ENCODE results near the gene IL17B. TPM values are rescaled to one million over a fixed set of nuclear protein-coding genes. Genes with fewer than 3 reads are reported as not detected.

IL17B gene
- total RNA-seq, 1 experiment from 2014 or later: not detected

- CTCF ChIA-PET: interaction anchor here (0.6 to 1.6 kb wide), 5 partner anchors 10 to 57 kb away, joined by 3 to 6 read pairs (median 4); no protein-coding TSS in a partner anchor
Measured at GRCh38 chr5:149423794-149424268, 44.7 kb upstream of the IL17B start.

DNA sequence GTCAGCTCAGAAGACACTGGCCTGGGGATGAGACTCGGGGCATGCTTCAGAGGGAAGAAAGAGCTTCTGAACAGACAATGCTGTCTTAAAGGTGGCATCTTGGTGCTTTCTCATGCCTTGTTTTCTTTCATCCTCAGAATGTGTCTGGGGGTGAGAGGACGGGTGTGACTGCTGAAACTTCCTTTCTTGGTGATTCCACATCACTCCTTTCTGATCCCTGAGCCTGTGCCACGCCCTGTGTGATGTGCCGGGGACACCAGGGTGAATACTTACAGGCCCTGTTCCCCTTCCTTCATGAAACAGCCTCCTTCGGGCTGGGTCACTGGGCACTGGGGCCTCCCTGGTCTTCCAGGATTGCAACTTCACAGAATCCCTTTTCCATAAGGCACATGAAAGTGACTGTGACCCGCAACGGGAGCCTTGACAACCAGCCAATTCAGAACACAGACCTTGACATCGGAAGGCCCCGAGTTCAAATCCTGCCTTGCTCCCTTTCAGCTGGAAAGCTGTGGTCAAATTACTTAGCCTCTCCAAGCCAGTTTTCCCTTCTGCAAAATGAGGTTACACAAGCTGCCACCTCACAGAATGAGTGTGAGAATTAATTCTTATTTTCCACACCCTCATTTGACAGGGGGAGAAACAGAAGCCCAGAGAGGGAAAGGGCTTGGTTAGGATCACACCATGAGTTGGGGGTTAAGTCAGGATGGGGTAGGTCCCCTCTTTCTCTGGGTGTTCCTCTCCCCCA lies 44.1 kb upstream of the IL17B start:
- no TSS peak for BruUV-seq (replicated peaks)
- Mint-ChIP-seq H3K9me3 (ENCODE audit: unreplicated experiment) (no peaks in the 10 kb centered on the region), H3K27me3 (ENCODE audit: insufficient read depth, unreplicated experiment) (no peaks in the 10 kb centered on the region), H3K4me1 (ENCODE audit: low read depth, unreplicated experiment) (no peaks in the 10 kb centered on the region), H3K36me3 (ENCODE audit: insufficient read depth, unreplicated experiment) (no peaks in the 10 kb centered on the region), H3K4me3 (ENCODE audit: unreplicated experiment) (no peak overlapping the region), H3K27ac (ENCODE audit: unreplicated experiment) (no peak overlapping the region)
- intact Hi-C loops (cut with micrococcal nuclease; ENCODE audit: unreplicated experiment): no loop called here
- no peaks in the 10 kb centered on the region for H3K27me3 ChIP-seq (replicated peaks; ENCODE audit: control insufficient read depth, insufficient read depth, low read length)
- H3K4me3 ChIP-seq (ENCODE audit: low read depth, low read length): no peak overlapping the region
- no peak for DNase-seq
- no peaks in the 10 kb centered on the region for H3K4me1 ChIP-seq
- H3K36me3 ChIP-seq (ENCODE audit: control insufficient read depth, insufficient read depth, low read length): no peaks in the 10 kb centered on the region
- ChIA-PET POLR2A (interaction anchor here (0.6 kb wide), 1 partner anchor 20 kb away, joined by 4 read pairs; no protein-coding TSS in a partner anchor), CTCF (interaction anchor here (0.6 to 1.6 kb wide), 4 partner anchors 11 to 51 kb away, joined by 4 to 6 read pairs (median 4); no protein-coding TSS in a partner anchor)
- TF ChIP-seq CTCF (IDR thresholded peaks at IDR 0.05; ENCODE audit: insufficient read depth in 1 of 2, low read depth in 1 of 2, low read length in 1 of 2, severe bottlenecking in 1 of 2, unreplicated experiment in 1 of 2): no peak
- no peaks in the 10 kb centered on the region for H3K9me3 ChIP-seq

More at GRCh38 chr5:149423794-149424268, 44.7 kb upstream of the IL17B start:
- no peaks in the 10 kb centered on the region for H3K27me3 Mint-ChIP-seq (ENCODE audit: insufficient read depth, unreplicated experiment)
- no peak overlapping the region for H3K27ac Mint-ChIP-seq (ENCODE audit: unreplicated experiment)
- H3K4me1 Mint-ChIP-seq (ENCODE audit: low read depth, unreplicated experiment): no peaks in the 10 kb centered on the region
- no peaks in the 10 kb centered on the region for H3K36me3 Mint-ChIP-seq (ENCODE audit: insufficient read depth, unreplicated experiment)
- H3K9me3 Mint-ChIP-seq (ENCODE audit: unreplicated experiment): no peaks in the 10 kb centered on the region
- H3K4me3 Mint-ChIP-seq (ENCODE audit: unreplicated experiment): no peak overlapping the region
- Histone ChIP-seq H3K27me3 (replicated peaks; ENCODE audit: control insufficient read depth, insufficient read depth, low read length) (no peaks in the 10 kb centered on the region), H3K4me1 (no peaks in the 10 kb centered on the region), H3K36me3 (ENCODE audit: control insufficient read depth, insufficient read depth, low read length) (no peaks in the 10 kb centered on the region), H3K4me3 (ENCODE audit: low read depth, low read length) (no peak overlapping the region), H3K9me3 (no peaks in the 10 kb centered on the region)
- BruUV-seq (replicated peaks): no TSS peak
- POLR2A ChIA-PET: interaction anchor here (0.6 kb wide), 1 partner anchor 21 kb away, joined by 4 read pairs; no protein-coding TSS in a partner anchor
- no peak for DNase-seq
- TF ChIP-seq CTCF (IDR thresholded peaks at IDR 0.05; ENCODE audit: insufficient read depth in 1 of 2, low read depth in 1 of 2, low read length in 1 of 2, severe bottlenecking in 1 of 2, unreplicated experiment in 1 of 2): no peak
- intact Hi-C loops (cut with micrococcal nuclease; ENCODE audit: unreplicated experiment): no loop called here

DNA sequence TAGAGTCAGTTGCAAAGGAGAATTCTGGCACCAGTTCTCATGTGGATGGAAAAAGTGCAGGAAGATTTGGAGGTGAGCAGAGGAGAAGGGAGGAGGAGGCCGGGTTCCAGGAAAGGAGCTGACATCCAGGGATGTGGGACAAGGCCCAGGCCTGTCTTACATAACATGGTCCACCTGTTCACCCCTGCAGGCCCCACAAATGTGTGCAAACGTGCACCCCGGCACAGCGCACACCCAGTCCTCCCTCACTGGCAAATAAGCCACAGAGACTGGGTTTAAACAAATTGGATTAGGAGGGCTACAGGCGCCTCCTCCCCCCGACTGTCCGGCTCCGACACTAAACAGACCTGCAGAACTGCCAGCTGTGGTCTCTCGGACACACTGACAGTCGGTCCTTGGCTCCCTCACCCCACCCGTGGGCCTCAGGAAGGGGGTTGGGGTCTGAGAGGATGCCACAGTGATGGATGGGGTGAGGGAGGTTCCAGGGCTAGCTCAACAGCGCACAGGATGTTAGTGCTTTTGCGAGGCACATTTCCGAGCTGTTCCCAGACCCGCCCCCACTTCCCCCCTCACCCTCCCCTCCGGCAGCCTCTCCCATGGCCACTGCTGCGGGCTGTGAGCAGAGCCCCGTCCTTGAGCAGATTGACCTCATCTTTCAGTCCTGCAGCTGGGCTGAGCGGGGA lies 43.4 kb upstream of the IL17B start:
- BruUV-seq (replicated peaks): no TSS peak
- Mint-ChIP-seq H3K9me3 (ENCODE audit: unreplicated experiment) (no peaks in the 10 kb centered on the region), H3K36me3 (ENCODE audit: insufficient read depth, unreplicated experiment) (no peaks in the 10 kb centered on the region), H3K4me3 (ENCODE audit: unreplicated experiment) (no peak overlapping the region), H3K27me3 (ENCODE audit: insufficient read depth, unreplicated experiment) (no peaks in the 10 kb centered on the region), H3K27ac (ENCODE audit: unreplicated experiment) (no peak overlapping the region), H3K4me1 (ENCODE audit: low read depth, unreplicated experiment) (no peaks in the 10 kb centered on the region)
- CTCF ChIA-PET: interaction anchor here (1.6 kb wide), 1 partner anchor 11 kb away, joined by 4 read pairs; no protein-coding TSS in a partner anchor
- no peak for DNase-seq
- TF ChIP-seq CTCF (IDR thresholded peaks at IDR 0.05; ENCODE audit: insufficient read depth in 1 of 2, low read depth in 1 of 2, low read length in 1 of 2, severe bottlenecking in 1 of 2, unreplicated experiment in 1 of 2): no peak
- POLR2A ChIA-PET: no interaction called here
- Histone ChIP-seq H3K4me1 (no peaks in the 10 kb centered on the region), H3K4me3 (ENCODE audit: low read depth, low read length) (no peak overlapping the region), H3K36me3 (ENCODE audit: control insufficient read depth, insufficient read depth, low read length) (no peaks in the 10 kb centered on the region), H3K27me3 (replicated peaks; ENCODE audit: control insufficient read depth, insufficient read depth, low read length) (no peaks in the 10 kb centered on the region), H3K9me3 (no peaks in the 10 kb centered on the region)
- intact Hi-C loops (cut with micrococcal nuclease; ENCODE audit: unreplicated experiment): no loop called here
